ENCODE measurements around the gene TIGD3. TPM values are rescaled to one million over a fixed set of nuclear protein-coding genes. Genes with fewer than 3 reads are reported as not detected.

Gene TIGD3
- total and polyA plus RNA-seq, 9 of the 15 experiments (the other 6 are each of a cell fraction or from before 2014, with no cell fraction given) = 0.06 to 1.3 (median 0.56) TPM

- peak; percentile 24 for TF ChIP-seq HNRNPLL (IDR thresholded peaks at IDR 0.05; ENCODE audit: low read depth, low read length, poor library complexity, severe bottlenecking)
- peak; percentile 87 for TF ChIP-seq L3MBTL2 (IDR thresholded peaks at IDR 0.05)
- TF ChIP-seq CHD1 (IDR thresholded peaks at IDR 0.05; ENCODE audit: low read length) = no peak
- peak; percentile 52 for TF ChIP-seq ZFX (CRISPR knock-in tag; IDR thresholded peaks at IDR 0.05)
- 0 out of 2 replicates have a peak, but pooled peaks have one; percentile 5 for TF ChIP-seq KDM2B (CRISPR knock-in tag; IDR thresholded peaks at IDR 0.05)
- TF ChIP-seq TOE1 (IDR thresholded peaks at IDR 0.05; ENCODE audit: borderline replicate concordance) = peak; percentile 21; the same call in 1 of the 2 replicates
- TF ChIP-seq TOE1 (CRISPR knock-in tag; IDR thresholded peaks at IDR 0.05; ENCODE audit: borderline replicate concordance, low read depth) = no peak
- TF ChIP-seq NFIC (IDR thresholded peaks at IDR 0.05) = peak; percentile 90
- TF ChIP-seq MAX (CRISPR knock-in tag; IDR thresholded peaks at IDR 0.05) = peak; percentile 90
- no peak for TF ChIP-seq STAT5B (CRISPR knock-in tag; IDR thresholded peaks at IDR 0.05)
- peak in 1 of 2 experiments; percentile 38; a peak in 2 of 4 replicates for TF ChIP-seq SIN3A (IDR thresholded peaks at IDR 0.05; ENCODE audit: borderline replicate concordance in 2 of 2, control insufficient read depth in 1 of 2, low read depth in 2 of 2, low read length in 2 of 2)
- peak; percentile 26; the same call in 1 of the 2 replicates for TF ChIP-seq SP1 (CRISPR knock-in tag; IDR thresholded peaks at IDR 0.05)
- TF ChIP-seq CCNT2 (IDR thresholded peaks at IDR 0.05; ENCODE audit: borderline replicate concordance, extremely low read depth, insufficient read length, low read depth, low read length) = peak; percentile 77
- no peak for TF ChIP-seq KAT8 (IDR thresholded peaks at IDR 0.05; ENCODE audit: low read depth)
- peak; percentile 52 to 55; a peak in 2 of 4 replicates for TF ChIP-seq MAZ (CRISPR knock-in tag; conservative IDR thresholded peaks at IDR 0.05 in 1 of 2, IDR thresholded peaks at IDR 0.05 in 1 of 2)
- TF ChIP-seq ZC3H8 (IDR thresholded peaks at IDR 0.05) = no peak
- peak; percentile 73 for TF ChIP-seq DEAF1 (CRISPR knock-in tag; IDR thresholded peaks at IDR 0.05)
- TF ChIP-seq NKRF (IDR thresholded peaks at IDR 0.05; ENCODE audit: borderline replicate concordance) = peak; percentile 70; the same call in 1 of the 2 replicates
- TF ChIP-seq ZBTB2 (IDR thresholded peaks at IDR 0.05) = peak; percentile 47; the same call in 1 of the 2 replicates
Measured at GRCh38 chr11:65315204-65315865, 39.2 kb upstream of the TIGD3 start (continued).
